ENCODE results near the gene HDDC3. TPM values are rescaled to one million over a fixed set of nuclear protein-coding genes. Genes with fewer than 3 reads are reported as not detected.

The HDDC3 gene
- total RNA-seq, 4 donors from 2014 or later = 5.1 to 7.9 (median 6.0) TPM

DNA sequence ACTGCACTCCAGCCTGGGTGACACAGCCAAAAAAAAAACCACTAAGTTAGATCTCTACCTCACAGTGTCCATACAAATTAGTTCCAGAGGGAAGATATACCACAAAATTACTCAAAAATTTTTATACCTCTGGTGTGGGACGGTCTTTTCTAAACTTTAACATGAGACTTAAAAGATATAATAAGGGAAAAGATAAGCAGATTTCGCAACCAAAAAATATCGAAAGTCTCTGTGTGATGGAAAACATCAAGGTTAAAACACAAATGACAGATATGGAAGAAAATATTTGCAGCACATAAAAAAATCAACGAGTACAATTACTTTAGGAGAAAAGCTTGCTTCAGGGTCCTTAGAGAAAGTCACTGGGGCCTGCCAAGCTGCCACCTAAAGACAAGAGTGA, 10.5 kb downstream of the HDDC3 start:
- no peak for DNase-seq (ENCODE audit: extremely low spot score)
- H3K4me3 ChIP-seq = no peak overlapping the region
- TF ChIP-seq POLR2AphosphoS5 (IDR thresholded peaks at IDR 0.05) = no peak
- no peak for TF ChIP-seq EP300 (IDR thresholded peaks at IDR 0.05)
- no peak for TF ChIP-seq CTCF (IDR thresholded peaks at IDR 0.05)
- no peak for TF ChIP-seq POLR2A (IDR thresholded peaks at IDR 0.05; ENCODE audit: low read depth)
- H3K4me1 ChIP-seq = peaks cover 0 to 10% (median 0%) of the 10 kb centered on the region in 4 donors
- WGBS = 88% methylated on average over 4 of the region's 4 CpGs
- H3K27ac ChIP-seq (replicated peaks in 1 of 4) = no peak overlapping the region
- H3K9me3 ChIP-seq = no peaks in the 10 kb centered on the region
- peaks cover 35 to 52% (median 47%) of the 10 kb centered on the region in 4 donors for H3K36me3 ChIP-seq
- intact Hi-C loops (cut with DNase I) = no loop called here
- no peaks in the 10 kb centered on the region for H3K27me3 ChIP-seq

GRCh38 chr15:90918835-90919234, 13.5 kb downstream of the HDDC3 start:
- no peak for TF ChIP-seq POLR2AphosphoS5 (IDR thresholded peaks at IDR 0.05)
- TF ChIP-seq EP300 (IDR thresholded peaks at IDR 0.05) = no peak
- no peak for TF ChIP-seq CTCF (IDR thresholded peaks at IDR 0.05)
- TF ChIP-seq POLR2A (IDR thresholded peaks at IDR 0.05; ENCODE audit: low read depth) = no peak
- DNase-seq (ENCODE audit: extremely low spot score) = no peak
- WGBS = 87% methylated on average over 6 of the region's 6 CpGs
- Histone ChIP-seq H3K4me3 (no peak overlapping the region), H3K27ac (replicated peaks in 1 of 4) (no peak overlapping the region), H3K9me3 (no peaks in the 10 kb centered on the region), H3K4me1 (peaks cover 0 to 10% (median 0%) of the 10 kb centered on the region in 4 donors), H3K27me3 (no peaks in the 10 kb centered on the region), H3K36me3 (peaks cover 52 to 83% (median 77%) of the 10 kb centered on the region in 4 donors)
- intact Hi-C loops (cut with DNase I) = no loop called here

- no peaks in the 10 kb centered on the region for H3K27me3 ChIP-seq
- no peak for TF ChIP-seq EP300 (IDR thresholded peaks at IDR 0.05)
- TF ChIP-seq CTCF (IDR thresholded peaks at IDR 0.05) = no peak
- TF ChIP-seq POLR2A (IDR thresholded peaks at IDR 0.05; ENCODE audit: low read depth) = no peak
- no peak for TF ChIP-seq POLR2AphosphoS5 (IDR thresholded peaks at IDR 0.05)
- no peak for DNase-seq (ENCODE audit: extremely low spot score)
- WGBS = 97% methylated on average over 22 of the region's 23 CpGs
- no peak overlapping the region for H3K4me3 ChIP-seq
- peaks cover 58 to 89% (median 83%) of the 10 kb centered on the region in 4 donors for H3K36me3 ChIP-seq
- peaks cover 0 to 10% (median 0%) of the 10 kb centered on the region in 4 donors for H3K4me1 ChIP-seq
- intact Hi-C loops (cut with DNase I) = no loop called here
- H3K27ac ChIP-seq (replicated peaks in 1 of 4) = no peak overlapping the region
- H3K9me3 ChIP-seq = no peaks in the 10 kb centered on the region
Observed at GRCh38 chr15:90918034-90918788, 14.1 kb downstream of the HDDC3 start.

GRCh38 chr15:90917569-90917968, 14.8 kb downstream of the HDDC3 start:
- Histone ChIP-seq H3K9me3 (no peaks in the 10 kb centered on the region), H3K36me3 (peaks cover 65 to 95% (median 90%) of the 10 kb centered on the region in 4 donors), H3K27ac (replicated peaks in 1 of 4) (no peak overlapping the region), H3K4me3 (no peak overlapping the region), H3K27me3 (no peaks in the 10 kb centered on the region), H3K4me1 (peaks cover 0 to 10% (median 0%) of the 10 kb centered on the region in 4 donors)
- 86% methylated on average over 8 of the region's 12 CpGs for WGBS
- intact Hi-C loops (cut with DNase I) = no loop called here
- no peak for DNase-seq (ENCODE audit: extremely low spot score)
- TF ChIP-seq POLR2A (IDR thresholded peaks at IDR 0.05; ENCODE audit: low read depth) (no peak), EP300 (IDR thresholded peaks at IDR 0.05) (no peak), CTCF (IDR thresholded peaks at IDR 0.05) (no peak), POLR2AphosphoS5 (IDR thresholded peaks at IDR 0.05) (no peak)

All from esophagus muscularis mucosa (tissue), 4 donors.